GM23248 (cell line): Measurements from ENCODE around the gene CDH4. TPM values are rescaled to one million over a fixed set of nuclear protein-coding genes. Genes with fewer than 3 reads are reported as not detected.

Source experiments
- DNase-seq: peaks from one replicate; pipeline ENCODE4 v3.0.0-alpha.2; 2015
- H2AFZ ChIP-seq: fragments of 200-600 bp; sonication (generic); 2 replicates; pipeline ENCODE4 v1.6.1; 2016; ENCODE audit warnings: antibody characterized with exemption
- H3F3A ChIP-seq: fragments of 200-600 bp; sonication (generic); 2 replicates; pipeline ENCODE4 v1.6.1; 2016; ENCODE audit warnings: mild to moderate bottlenecking, antibody characterized with exemption, mixed run types; ENCODE audit not compliant: insufficient read depth
- H3K27ac ChIP-seq: fragments of 200-600 bp; sonication (generic); 2 replicates; pipeline ENCODE4 v1.5.1; 2016; ENCODE audit warnings: mild to moderate bottlenecking
- H3K27me3 ChIP-seq: fragments of 200-600 bp; sonication (generic); replicated peaks from 2 replicates; pipeline ENCODE4 v1.6.1; 2016; ENCODE audit warnings: mild to moderate bottlenecking; ENCODE audit not compliant: insufficient read depth
- H3K36me3 ChIP-seq: fragments of 200-600 bp; sonication (generic); 2 replicates; pipeline ENCODE4 v1.6.1; 2016; ENCODE audit warnings: low read depth, mild to moderate bottlenecking
- H3K4me1 ChIP-seq: fragments of 200-600 bp; sonication (generic); 2 replicates; pipeline ENCODE4 v1.6.1; 2016; ENCODE audit warnings: mild to moderate bottlenecking; ENCODE audit not compliant: insufficient read depth
- H3K4me2 ChIP-seq: fragments of 200-600 bp; sonication (generic); one replicate; pipeline ENCODE4 v1.6.1; 2016; ENCODE audit warnings: mild to moderate bottlenecking; ENCODE audit not compliant: unreplicated experiment
- H3K4me3 ChIP-seq: fragments of 200-600 bp; sonication (generic); 2 replicates; pipeline ENCODE4 v1.5.1; 2016; ENCODE audit warnings: mild to moderate bottlenecking
- H3K79me2 ChIP-seq: fragments of 200-600 bp; sonication (generic); 2 replicates; pipeline ENCODE4 v1.6.1; 2016; ENCODE audit warnings: mild to moderate bottlenecking; ENCODE audit not compliant: insufficient read depth
- H3K9ac ChIP-seq: fragments of 200-600 bp; sonication (generic); 2 replicates; pipeline ENCODE4 v1.6.1; 2016; ENCODE audit warnings: mild to moderate bottlenecking
- H3K9me2 ChIP-seq: fragments of 200-600 bp; sonication (generic); 2 replicates; pipeline ENCODE4 v1.6.1; 2016; ENCODE audit warnings: mixed run types, mild to moderate bottlenecking, moderate library complexity; ENCODE audit not compliant: insufficient read depth
- H3K9me3 ChIP-seq: fragments of 200-600 bp; sonication (generic); one replicate; pipeline ENCODE4 v1.6.1; 2017; ENCODE audit warnings: low read depth
- H4K20me1 ChIP-seq: fragments of 200-600 bp; sonication (generic); 2 replicates; pipeline ENCODE4 v1.6.0; 2016; ENCODE audit not compliant: insufficient read depth
- EZH2 ChIP-seq: fragments of 200-600 bp; sonication (generic); IDR thresholded peaks from 2 replicates; pipeline ENCODE4 v1.6.1; 2018; ENCODE audit warnings: antibody characterized with exemption, mild to moderate bottlenecking; ENCODE audit not compliant: insufficient read depth, poor library complexity, severe bottlenecking
- EZH2phosphoT487 ChIP-seq: fragments of 200-600 bp; sonication (generic); IDR thresholded peaks from 2 replicates; pipeline ENCODE4 v1.6.1; 2018; ENCODE audit warnings: antibody characterized with exemption, moderate library complexity, mild to moderate bottlenecking, low read depth; ENCODE audit not compliant: insufficient read depth
- WGBS, 2 experiments: methylation state at CpG; one replicate each; pipeline ENCODE4 v1.1.6; 2015 to 2017; ENCODE audit warnings: low lambda C conversion rate in 2 of 2, low coverage in 1 of 2; ENCODE audit errors: missing lambda C conversion rate in 2 of 2; 5-methylcytosine and 5-hydroxymethylcytosine counted together
- in situ Hi-C: fragments of 300-500 bp; cut with MboI; formaldehyde crosslinking; loops from 2 replicates; pipeline ENCODE4 v1.15.0; 2020
- polyA plus RNA-seq: library from polyadenylated mRNA; unstranded; fragments of >200 nt; fragmentation: Nextera tagmentation; extraction: Ambion mirVana; gene quantifications from 2 replicates; pipeline ENCODE4 v1.2.1, GENCODE V29; 2016
- total RNA-seq: library from RNA; depleted of rRNA; stranded (reverse); fragments of >200 nt; shearing (Covaris generic); gene quantifications from 2 replicates; pipeline ENCODE4 v1.2.3, GENCODE V29; 2014

Gene CDH4
- total and polyA plus RNA-seq, 2 experiments from 2014 or later, result 1.1 to 3.9 TPM

GRCh38 chr20:61494763-61495575, 242.9 kb downstream of the CDH4 start:
- Histone ChIP-seq H3K27me3 (no peaks in the 10 kb centered on the region), H2AFZ (no peak overlapping the region), H3K27ac (no peak overlapping the region), H3K9ac (no peak overlapping the region), H4K20me1 (no peaks in the 10 kb centered on the region), H3K9me2 (no peaks in the 10 kb centered on the region), H3K36me3 (no peaks in the 10 kb centered on the region), H3K4me3 (no peak overlapping the region), H3F3A (no peaks in the 10 kb centered on the region), H3K4me2 (no peak overlapping the region), H3K9me3 (no peaks in the 10 kb centered on the region), H3K4me1 (no peaks in the 10 kb centered on the region), H3K79me2 (no peaks in the 10 kb centered on the region)
- TF ChIP-seq EZH2phosphoT487 (no peak), EZH2 (no peak)
- no peak for DNase-seq
- in situ Hi-C loops, result no loop called here
- WGBS, 2 experiments, result 34 to 39% methylated on average over 20 to 22 of the region's 22 CpGs

DNA sequence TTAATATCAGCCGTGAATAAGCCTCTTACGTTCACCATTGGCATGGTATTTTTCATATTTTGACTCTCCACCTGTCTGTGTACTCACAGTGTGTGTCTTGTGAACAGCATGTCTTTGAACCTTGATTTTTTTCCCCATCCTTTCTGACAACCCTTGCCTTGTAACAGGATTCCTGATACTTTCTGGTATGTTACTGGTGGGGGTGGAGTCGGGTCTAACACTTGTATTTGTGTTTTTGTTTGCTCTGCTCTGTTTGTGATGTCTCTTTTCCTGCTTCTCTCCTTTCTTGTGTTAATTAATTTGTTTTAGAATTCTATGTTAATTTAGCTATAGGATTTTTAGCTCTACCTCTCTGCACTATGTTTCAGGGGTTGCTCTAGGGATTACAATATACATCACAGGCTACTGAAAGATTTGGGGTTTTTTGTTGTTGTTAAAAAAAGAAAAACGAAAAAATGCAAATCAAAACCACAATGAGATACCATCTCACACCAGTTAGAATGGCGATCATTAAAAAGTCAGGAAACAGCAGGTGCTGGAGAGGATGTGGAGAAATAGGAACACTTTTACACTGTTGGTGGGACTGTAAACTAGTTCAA, 245.1 kb downstream of the CDH4 start:
- no peak overlapping the region for H2AFZ ChIP-seq
- H3K27me3 ChIP-seq, result no peaks in the 10 kb centered on the region
- no peak overlapping the region for H3K4me3 ChIP-seq
- TF ChIP-seq EZH2phosphoT487 (no peak), EZH2 (no peak)
- no peak for DNase-seq
- H3K9ac ChIP-seq, result no peak overlapping the region
- no peaks in the 10 kb centered on the region for H3F3A ChIP-seq
- H3K9me3 ChIP-seq, result no peaks in the 10 kb centered on the region
- no peaks in the 10 kb centered on the region for H3K4me1 ChIP-seq
- H4K20me1 ChIP-seq, result no peaks in the 10 kb centered on the region
- H3K79me2 ChIP-seq, result no peaks in the 10 kb centered on the region
- H3K36me3 ChIP-seq, result no peaks in the 10 kb centered on the region
- H3K27ac ChIP-seq, result no peak overlapping the region
- no peaks in the 10 kb centered on the region for H3K9me2 ChIP-seq
- in situ Hi-C loops, result no loop called here
- 8 to 9% methylated on average over 5 of the region's 5 CpGs for WGBS, 2 experiments
- no peak overlapping the region for H3K4me2 ChIP-seq

- Histone ChIP-seq H3F3A (no peaks in the 10 kb centered on the region), H3K9me3 (no peaks in the 10 kb centered on the region), H3K27ac (no peak overlapping the region), H3K79me2 (no peaks in the 10 kb centered on the region), H2AFZ (no peak overlapping the region), H3K36me3 (no peaks in the 10 kb centered on the region), H4K20me1 (no peaks in the 10 kb centered on the region), H3K4me1 (no peaks in the 10 kb centered on the region), H3K4me3 (no peak overlapping the region), H3K4me2 (no peak overlapping the region), H3K9ac (no peak overlapping the region), H3K9me2 (no peaks in the 10 kb centered on the region), H3K27me3 (no peaks in the 10 kb centered on the region)
- DNase-seq, result peak; percentile 47
- in situ Hi-C loops, result no loop called here
- TF ChIP-seq EZH2phosphoT487, result no peak
- TF ChIP-seq EZH2, result no peak
- WGBS, 2 experiments, result 46 to 47% methylated on average over 19 of the region's 19 CpGs
Measured at GRCh38 chr20:61499859-61500554, 247.9 kb downstream of the CDH4 start.

DNA sequence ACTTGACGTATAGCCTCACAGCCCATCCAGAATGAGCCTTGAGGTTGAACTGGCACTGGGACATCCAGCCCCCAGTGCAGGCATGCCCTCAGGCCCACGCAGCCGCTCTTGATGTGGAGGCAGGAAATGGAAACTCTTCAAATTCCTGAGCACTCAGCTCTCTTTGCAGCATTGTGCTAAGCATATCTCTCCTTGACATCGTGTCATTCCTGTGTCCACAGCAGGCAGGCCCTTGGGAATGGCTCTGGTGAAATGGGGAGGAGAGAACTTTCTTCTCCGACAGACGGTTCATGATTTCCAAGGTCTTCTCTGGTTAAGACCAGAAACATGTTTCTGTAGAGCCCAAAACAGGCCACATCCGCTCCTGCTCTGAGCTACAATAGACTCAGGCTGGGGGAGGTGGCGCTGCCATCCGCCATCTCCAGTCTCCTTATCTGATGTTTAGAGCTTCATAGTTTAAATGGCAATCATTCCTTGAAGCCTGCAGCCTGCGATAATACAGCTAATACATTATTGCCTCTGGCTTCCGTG, 248.8 kb downstream of the CDH4 start:
- no peak overlapping the region for H2AFZ ChIP-seq
- no peaks in the 10 kb centered on the region for H3K27me3 ChIP-seq
- no peak for TF ChIP-seq EZH2phosphoT487
- no peak for TF ChIP-seq EZH2
- H3K9ac ChIP-seq, result no peak overlapping the region
- no peaks in the 10 kb centered on the region for H4K20me1 ChIP-seq
- H3K27ac ChIP-seq, result no peak overlapping the region
- H3K4me2 ChIP-seq, result no peak overlapping the region
- no peaks in the 10 kb centered on the region for H3K79me2 ChIP-seq
- no peaks in the 10 kb centered on the region for H3K9me3 ChIP-seq
- no peaks in the 10 kb centered on the region for H3K4me1 ChIP-seq
- in situ Hi-C loops, result no loop called here
- H3K4me3 ChIP-seq, result no peak overlapping the region
- WGBS, 2 experiments, result 44 to 63% methylated on average over 11 of the region's 11 CpGs
- DNase-seq, result peak; percentile 7
- H3K9me2 ChIP-seq, result no peaks in the 10 kb centered on the region
- H3F3A ChIP-seq, result no peaks in the 10 kb centered on the region
- H3K36me3 ChIP-seq, result no peaks in the 10 kb centered on the region
